CD14-positive monocyte (primary cell): ENCODE measurements around the gene MMEL1. TPM values are rescaled to one million over a fixed set of nuclear protein-coding genes. Genes with fewer than 3 reads are reported as not detected.

Source experiments
- DNase-seq, 3 donors: peaks; one replicate each; pipeline ENCODE4 v3.0.0-alpha.2; 2011 to 2022
- H2AFZ ChIP-seq: 2 replicates; pipeline ENCODE4 v1.6.0; 2012; ENCODE audit warnings: mild to moderate bottlenecking, low read depth, low read length, inconsistent platforms; ENCODE audit not compliant: insufficient read depth, poor library complexity, severe bottlenecking
- H3K27ac ChIP-seq, 2 donors: 1 replicate in 1 of 2; 2 replicates in 1 of 2; pipeline ENCODE4 v1.5.1; 2012 to 2013; ENCODE audit warnings: low read length in 2 of 2, control low read depth in 1 of 2, inconsistent platforms in 1 of 2, low read depth in 1 of 2, mild to moderate bottlenecking in 1 of 2
- H3K27me3 ChIP-seq, 2 donors: one replicate each; pipeline versions ENCODE4 v1.6.0 to v1.6.1; 2011 to 2013; ENCODE audit warnings: low read length in 2 of 2; ENCODE audit not compliant: control insufficient read depth in 2 of 2, insufficient read depth in 2 of 2
- H3K36me3 ChIP-seq, 2 donors: replicated peaks in 1 of 2; 1 replicate in 1 of 2; 2 replicates in 1 of 2; pipeline versions ENCODE4 v1.5.1 to v1.6.1; 2012 to 2013; ENCODE audit warnings: low read length in 2 of 2, control low read depth in 1 of 2, inconsistent platforms in 1 of 2, mild to moderate bottlenecking in 1 of 2; ENCODE audit not compliant: insufficient read depth in 2 of 2, control insufficient read depth in 1 of 2
- H3K4me1 ChIP-seq, 2 donors: 1 replicate in 1 of 2; 2 replicates in 1 of 2; pipeline versions ENCODE4 v1.5.1 to v1.6.1; 2012 to 2013; ENCODE audit warnings: low read length in 2 of 2, control low read depth in 1 of 2, inconsistent platforms in 1 of 2, mild to moderate bottlenecking in 1 of 2, moderate library complexity in 1 of 2; ENCODE audit not compliant: insufficient read depth in 2 of 2, control insufficient read depth in 1 of 2
- H3K4me2 ChIP-seq: replicated peaks from 2 replicates; pipeline ENCODE3; 2012; ENCODE audit warnings: low read length, moderate library complexity, mild to moderate bottlenecking; ENCODE audit not compliant: poor library complexity, severe bottlenecking; ENCODE audit errors: extremely low read depth
- H3K4me3 ChIP-seq, 3 experiments: fragments of 200-600 bp in 1 of 3; sonication (generic) in 1 of 3; replicated peaks in 1 of 3; 1 replicate in 2 of 3; 2 replicates in 1 of 3; pipeline ENCODE4 v1.5.1; 2011 to 2013; ENCODE audit warnings: low read length in 3 of 3, mild to moderate bottlenecking in 3 of 3, control low read depth in 2 of 3, low read depth in 2 of 3, inconsistent platforms in 1 of 3, moderate library complexity in 1 of 3
- H3K79me2 ChIP-seq: 2 replicates; pipeline ENCODE4 v1.6.0; 2012; ENCODE audit warnings: mild to moderate bottlenecking, control low read depth, inconsistent platforms, low read length, moderate library complexity; ENCODE audit not compliant: insufficient read depth
- H3K9ac ChIP-seq: 2 replicates; pipeline ENCODE4 v1.6.0; 2017; ENCODE audit warnings: low read length, mild to moderate bottlenecking; ENCODE audit not compliant: insufficient read depth, poor library complexity, severe bottlenecking
- H3K9me3 ChIP-seq, 2 donors: replicated peaks in 1 of 2; 1 replicate in 1 of 2; 2 replicates in 1 of 2; pipeline versions ENCODE4 v1.5.1 to v1.6.1; 2012 to 2013; ENCODE audit warnings: low read length in 2 of 2, control low read depth in 1 of 2; ENCODE audit not compliant: control insufficient read depth in 1 of 2, insufficient read depth in 1 of 2
- H4K20me1 ChIP-seq: 2 replicates; pipeline ENCODE4 v1.6.0; 2012; ENCODE audit warnings: mild to moderate bottlenecking, low read length, control low read depth, moderate library complexity; ENCODE audit not compliant: insufficient read depth
- H3K27ac Mint-ChIP-seq, 7 donors: one replicate each; pipeline ENCODE4 v1.8.0; 2020; ENCODE audit warnings: mild to moderate bottlenecking in 7 of 7, mixed read lengths in 7 of 7, moderate library complexity in 6 of 7, inconsistent platforms in 2 of 7
- H3K27me3 Mint-ChIP-seq, 3 donors: one replicate each; pipeline ENCODE4 v1.8.0; 2021 to 2022; ENCODE audit warnings: low read depth in 3 of 3, mild to moderate bottlenecking in 3 of 3, mixed read lengths in 3 of 3, moderate library complexity in 3 of 3, inconsistent platforms in 1 of 3
- H3K36me3 Mint-ChIP-seq, 2 donors: one replicate each; pipeline ENCODE4 v1.8.0; 2020; ENCODE audit warnings: mixed read lengths in 2 of 2, inconsistent platforms in 1 of 2, mild to moderate bottlenecking in 1 of 2
- H3K4me1 Mint-ChIP-seq: one replicate; pipeline ENCODE4 v1.8.0; 2020; ENCODE audit warnings: mild to moderate bottlenecking, mixed read lengths
- H3K4me3 Mint-ChIP-seq, 2 donors: one replicate each; pipeline ENCODE4 v1.8.0; 2020; ENCODE audit warnings: mild to moderate bottlenecking in 2 of 2, mixed read lengths in 2 of 2, moderate library complexity in 1 of 2
- H3K9me3 Mint-ChIP-seq, 7 donors: one replicate each; pipeline ENCODE4 v1.8.0; 2020 to 2022; ENCODE audit warnings: mixed read lengths in 7 of 7, mild to moderate bottlenecking in 6 of 7, moderate library complexity in 6 of 7, inconsistent platforms in 2 of 7
- CTCF ChIP-seq: fragments of 200-600 bp; IDR thresholded peaks from one replicate; pipeline ENCODE4 v1.8.0; 2022; ENCODE audit warnings: antibody characterized with exemption, mild to moderate bottlenecking
- WGBS: methylation state at CpG from one replicate; pipeline ENCODE4 v1.1.5; 2013; ENCODE audit warnings: missing lambda C conversion rate; ENCODE audit not compliant: insufficient coverage; 5-methylcytosine and 5-hydroxymethylcytosine counted together
- intact Hi-C, 2 donors: fragments of 100-400 bp; cut with micrococcal nuclease; formaldehyde crosslinking; loops; one replicate each; pipeline versions ENCODE4 v1.15.0 to v1.15.1; 2023
- polyA plus RNA-seq, 3 donors: library from polyadenylated mRNA; depleted of rRNA in 1 of 3; unstranded in 2 of 3; stranded (reverse) in 1 of 3; fragments of 300-500 nt in 2 of 3; fragments of >200 nt in 1 of 3; fragmentation: Illumina TruSeq in 2 of 3; gene quantifications; 1 replicate in 2 of 3; 2 replicates in 1 of 3; pipeline ENCODE4 v1.2.3, GENCODE V29; 2012 to 2021

The MMEL1 gene
- polyA plus RNA-seq, 3 donors: 1.1 to 4.4 (median 1.9) TPM

GRCh38 chr1:2644591-2645101 is 11.8 kb upstream of the MMEL1 start:
- intact Hi-C loops: loop anchor here (5.0 kb wide), 4 partner anchors 57 to 232 kb away; partner anchors contain the start of genes PANK4 (in 2 of the 2), PRXL2B (in 2 of the 2) and PEX10 (in 1 of the 2)
- H3K27me3 ChIP-seq: peaks cover 0 to 4% of the 10 kb centered on the region in 2 donors
- peaks cover 14 to 21% of the 10 kb centered on the region in 2 donors for H3K4me1 ChIP-seq
- peaks cover 27 to 46% (median 42%) of the 10 kb centered on the region in 7 donors for H3K9me3 Mint-ChIP-seq
- no peak overlapping the region for H3K27ac ChIP-seq
- no peaks in the 10 kb centered on the region for H3K79me2 ChIP-seq
- no peaks in the 10 kb centered on the region for H4K20me1 ChIP-seq
- peaks cover 3 to 15% (median 8%) of the 10 kb centered on the region in 3 donors for H3K27me3 Mint-ChIP-seq
- H3K36me3 Mint-ChIP-seq: no peaks in the 10 kb centered on the region
- H3K9me3 ChIP-seq: peaks cover 38% of the 10 kb centered on the region in 2 donors
- TF ChIP-seq CTCF: no peak
- DNase-seq: no peak
- peaks cover 8% of the 10 kb centered on the region for H3K4me1 Mint-ChIP-seq
- H3K4me3 Mint-ChIP-seq: no peak overlapping the region
- no peak overlapping the region for H2AFZ ChIP-seq
- no peaks in the 10 kb centered on the region for H3K36me3 ChIP-seq
- H3K27ac Mint-ChIP-seq: no peak overlapping the region
- H3K9ac ChIP-seq: no peak overlapping the region
- no peak overlapping the region for H3K4me2 ChIP-seq
- WGBS: 88% methylated on average over 9 of the region's 12 CpGs
- H3K4me3 ChIP-seq: no peak overlapping the region

GRCh38 chr1:2644171-2644570 is 11.4 kb upstream of the MMEL1 start:
- peak overlapping the region in 1 of 7 donors; percentile 68 for H3K27ac Mint-ChIP-seq
- no peak for DNase-seq

More at GRCh38 chr1:2644171-2644570, 11.4 kb upstream of the MMEL1 start:
- H2AFZ ChIP-seq: no peak overlapping the region
- Mint-ChIP-seq H3K9me3 (peaks cover 27 to 47% (median 42%) of the 10 kb centered on the region in 7 donors), H3K36me3 (no peaks in the 10 kb centered on the region), H3K27me3 (peaks cover 3 to 15% (median 8%) of the 10 kb centered on the region in 3 donors), H3K4me3 (no peak overlapping the region), H3K4me1 (peaks cover 8% of the 10 kb centered on the region)
- TF ChIP-seq CTCF: no peak
- no peak overlapping the region for H3K4me3 ChIP-seq
- H3K27ac ChIP-seq: no peak overlapping the region
- intact Hi-C loops: loop anchor here (5.0 kb wide), 3 partner anchors 57 to 117 kb away; partner anchors contain the start of genes PANK4 (in 2 of the 2) and PRXL2B (in 2 of the 2)
- no peaks in the 10 kb centered on the region for H3K36me3 ChIP-seq
- no peaks in the 10 kb centered on the region for H4K20me1 ChIP-seq
- no peak overlapping the region for H3K4me2 ChIP-seq
- peaks cover 0 to 4% of the 10 kb centered on the region in 2 donors for H3K27me3 ChIP-seq
- no peak overlapping the region for H3K9ac ChIP-seq
- H3K79me2 ChIP-seq: no peaks in the 10 kb centered on the region
- H3K9me3 ChIP-seq: peaks cover 35 to 36% of the 10 kb centered on the region in 2 donors
- peaks cover 14 to 21% of the 10 kb centered on the region in 2 donors for H3K4me1 ChIP-seq
- WGBS: 91% methylated on average over 13 of the region's 14 CpGs
